HG03354 (cell line): ENCODE results near the gene TCF7L1.

Source experiments
- ATAC-seq: cut with Tn5 transposase; IDR thresholded peaks from one replicate; pipeline ENCODE4 v1.9.1; 2021; ENCODE audit warnings: mild to moderate bottlenecking; ENCODE audit not compliant: unreplicated experiment, poor library complexity, severe bottlenecking

Gene TCF7L1

DNA sequence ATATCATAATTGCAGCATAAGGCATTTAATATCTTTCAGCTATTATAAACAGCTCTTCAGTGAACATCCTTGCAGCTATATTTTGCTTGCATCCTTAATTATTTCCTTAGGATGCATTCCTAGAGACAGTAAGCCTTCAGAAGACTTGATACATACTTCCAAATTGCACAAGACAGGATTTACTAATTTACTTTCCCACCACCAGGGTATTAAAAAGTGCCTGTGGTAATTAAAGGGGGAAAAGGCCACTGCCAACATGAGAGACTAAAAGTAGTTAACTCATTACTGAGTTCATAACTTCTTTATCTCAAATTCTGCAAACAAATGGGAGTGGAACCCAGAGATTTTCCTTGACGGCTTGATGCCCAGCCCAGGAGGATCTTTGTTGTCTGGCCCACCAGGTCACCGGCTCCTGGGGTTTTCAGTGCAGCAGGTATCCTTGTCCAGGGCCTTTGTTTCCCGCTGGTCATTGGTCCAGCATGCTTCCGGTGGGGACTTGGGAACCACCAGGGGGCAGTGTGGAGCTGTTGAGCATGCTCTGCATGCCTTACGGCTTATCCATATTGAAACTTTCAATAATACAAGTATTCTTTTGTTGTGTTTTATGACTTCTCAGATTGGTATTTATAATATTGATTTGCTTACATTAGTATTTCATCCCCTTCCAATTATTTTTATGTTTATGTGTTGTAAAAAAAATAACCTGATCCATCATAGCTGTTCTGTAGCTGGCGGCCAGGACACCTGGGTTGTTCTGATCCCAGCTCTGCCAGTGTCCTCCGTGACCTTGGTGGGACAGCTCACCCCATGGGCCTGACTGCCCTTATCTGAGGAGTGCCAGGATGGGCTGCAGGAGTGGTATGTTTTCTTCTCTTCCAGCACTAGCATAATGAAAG lies 133.2 kb downstream of the TCF7L1 start:
- peak; percentile 73 for ATAC-seq

DNA sequence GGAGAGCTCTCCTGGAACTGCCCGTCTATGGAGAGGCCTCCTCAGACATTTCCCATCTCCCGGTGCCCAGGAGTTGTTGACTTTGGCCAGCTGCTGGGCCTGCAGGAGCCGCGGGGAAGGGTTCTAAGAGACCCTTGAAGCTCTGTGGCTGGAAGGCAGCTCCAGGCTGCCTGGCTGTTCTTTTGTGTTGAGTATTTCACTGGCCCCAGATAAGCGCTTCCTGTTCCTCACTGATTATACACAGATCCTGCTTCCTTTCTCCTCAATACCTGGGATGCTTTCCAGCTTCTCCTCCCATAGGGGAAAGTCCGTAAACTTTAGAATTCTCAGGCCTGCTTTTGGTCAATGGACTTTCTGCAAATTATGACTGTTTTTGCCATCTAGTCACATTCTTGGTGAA lies 136.8 kb downstream of the TCF7L1 start:
- ATAC-seq: no peak

DNA sequence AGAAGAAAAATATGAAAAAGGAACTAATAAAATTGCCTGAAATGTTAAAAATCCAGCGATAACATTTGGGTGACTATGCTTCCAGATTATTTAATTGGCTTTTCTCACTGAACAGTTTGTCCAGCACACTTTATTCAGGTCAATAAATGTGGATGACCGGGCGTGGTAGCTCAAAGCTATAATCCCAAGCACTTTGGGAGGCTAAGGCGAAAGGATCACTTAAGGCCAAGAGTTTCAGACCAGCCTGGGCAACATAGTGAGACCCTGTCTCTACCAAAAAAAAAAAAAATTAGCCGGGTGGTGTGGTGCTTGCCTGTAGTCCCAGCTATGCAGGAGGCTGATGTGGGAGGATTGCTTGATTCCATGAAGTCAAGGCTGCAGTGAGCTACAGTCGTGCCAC lies 139.2 kb downstream of the TCF7L1 start:
- no peak for ATAC-seq

DNA sequence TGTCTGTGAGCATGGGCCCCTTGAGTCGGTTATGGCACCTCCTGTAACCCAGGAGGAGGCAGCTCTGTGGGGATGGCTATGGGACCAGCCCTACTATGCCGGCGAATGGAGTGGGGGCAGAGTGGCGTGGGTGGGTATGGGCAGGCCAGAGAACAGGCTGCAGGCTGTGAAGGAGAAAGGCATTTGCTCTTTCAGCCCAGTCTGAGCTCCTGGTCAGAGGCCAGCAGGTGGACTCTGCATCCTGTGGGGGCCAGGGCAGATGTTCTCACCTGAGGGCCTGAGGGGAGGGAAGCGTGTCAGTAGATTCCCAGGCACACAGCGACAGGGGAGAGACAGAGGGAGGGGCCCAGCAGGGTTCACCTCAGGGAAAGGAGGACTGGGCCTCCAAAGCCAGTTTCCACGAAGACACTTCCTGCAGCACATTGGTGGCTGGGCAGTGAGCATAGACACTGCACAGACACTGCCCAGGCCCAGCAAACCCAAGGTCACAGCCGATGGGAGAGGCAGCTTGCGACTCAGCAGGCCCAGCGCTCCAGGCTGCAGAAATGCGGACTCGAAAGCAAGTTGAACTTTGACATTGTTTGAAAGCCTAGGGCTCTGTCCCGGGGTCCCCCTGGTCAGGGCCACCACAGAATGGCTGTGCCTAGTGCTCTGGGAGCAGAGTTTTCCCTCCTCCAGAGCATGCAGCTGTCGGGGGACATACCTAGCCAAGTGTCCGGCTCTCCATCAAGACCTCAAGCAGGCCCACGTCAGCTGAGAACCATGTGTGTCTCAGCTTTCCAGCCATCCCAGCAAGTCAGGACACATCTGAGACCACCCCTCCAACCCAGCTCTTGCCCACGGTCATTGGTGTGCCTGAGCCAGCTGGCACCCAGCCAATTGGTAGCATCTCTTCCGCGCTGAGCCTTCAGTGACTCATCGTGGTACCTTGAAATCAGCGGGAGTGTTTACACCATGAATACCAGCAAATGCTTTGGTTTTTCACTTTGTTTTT lies 140.8 kb downstream of the TCF7L1 start:
- ATAC-seq: no peak

DNA sequence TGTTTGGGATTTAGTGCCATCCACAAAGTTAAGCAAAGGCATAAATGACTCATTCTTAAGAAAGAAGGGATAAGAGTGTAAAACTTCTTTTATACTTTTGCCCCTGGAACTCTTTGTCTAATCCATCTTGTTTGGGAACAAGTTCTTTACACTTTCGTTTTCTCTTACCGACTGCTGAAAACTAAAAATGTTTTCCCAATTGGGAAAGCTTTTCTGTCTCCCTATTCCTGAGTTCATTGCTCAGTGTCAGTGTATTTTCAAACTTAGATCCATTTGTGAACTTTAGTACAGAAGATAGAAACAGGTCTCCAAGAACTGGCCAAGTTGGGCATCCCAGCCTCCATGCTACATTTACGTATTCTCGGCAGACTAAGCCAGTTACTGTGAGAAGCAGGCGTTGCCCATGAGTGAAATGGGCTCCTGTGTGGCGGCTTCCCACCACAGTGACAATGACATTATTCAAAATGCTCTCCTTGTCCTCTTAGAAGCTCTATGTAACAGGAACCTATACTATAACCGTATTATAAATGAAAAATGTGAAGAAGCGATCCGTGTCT lies 142.9 kb downstream of the TCF7L1 start:
- ATAC-seq: no peak

DNA sequence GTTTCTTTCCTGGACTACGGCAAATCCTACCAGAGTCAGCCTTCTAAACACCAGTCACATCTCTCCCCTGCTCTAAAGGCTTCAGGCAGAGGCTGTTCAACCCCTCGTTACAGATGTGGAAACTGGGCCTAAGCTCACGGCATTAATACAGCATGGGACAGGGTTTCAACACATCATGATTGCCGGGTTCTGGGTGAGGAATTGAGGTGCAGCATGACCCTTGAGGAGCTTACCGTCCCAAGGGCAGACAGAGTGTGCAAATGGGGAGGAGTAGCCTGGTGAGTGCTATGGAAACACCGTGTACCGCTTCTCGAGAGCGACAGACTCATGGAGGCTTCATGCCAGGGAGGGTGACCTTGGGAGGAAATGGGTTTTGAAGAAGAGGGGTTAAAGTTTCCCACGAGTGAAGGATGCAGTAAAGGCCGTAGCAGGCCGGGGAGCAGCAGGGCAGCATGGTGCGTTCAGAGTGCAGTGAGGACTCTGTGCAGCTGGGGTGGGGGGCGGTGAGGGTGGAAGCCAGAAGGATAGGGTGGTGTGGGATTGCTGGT lies 143.5 kb downstream of the TCF7L1 start:
- no peak for ATAC-seq

DNA sequence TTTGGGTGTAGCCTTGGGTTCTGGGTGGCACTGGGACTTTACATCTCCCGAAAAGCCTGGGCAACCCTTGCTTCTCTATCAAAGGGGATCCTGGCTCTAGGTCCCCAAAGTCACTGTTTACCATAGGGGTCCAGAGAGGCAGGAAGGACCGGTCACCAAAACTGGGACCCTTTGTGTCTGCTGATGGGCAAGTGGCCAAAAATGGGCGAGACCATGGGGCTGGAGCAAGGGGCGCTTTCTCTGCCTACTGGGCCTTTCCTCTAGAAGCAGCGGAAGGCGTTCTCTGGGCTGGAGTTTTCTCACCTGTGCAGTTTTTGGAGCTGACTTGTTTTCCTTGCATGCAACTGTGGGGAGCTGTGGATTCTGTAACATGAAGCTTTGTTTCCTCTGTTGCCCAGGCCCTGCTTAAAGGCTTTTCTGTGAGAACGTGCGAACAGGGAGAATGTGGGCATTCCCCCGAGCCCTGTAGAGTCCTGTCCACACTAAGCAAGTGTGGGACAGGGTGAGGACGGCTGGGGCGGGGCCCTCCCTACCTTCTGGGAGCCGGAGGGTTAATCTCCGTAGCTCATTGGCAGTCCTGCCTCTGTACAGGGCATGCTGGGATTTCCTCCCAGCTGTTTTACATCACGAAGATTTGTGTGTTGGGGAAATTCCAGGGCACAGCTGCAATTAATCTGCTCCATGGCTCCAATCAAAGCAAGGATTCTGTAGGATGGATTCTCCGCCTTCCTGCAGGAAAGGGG lies 144.4 kb downstream of the TCF7L1 start:
- ATAC-seq: no peak

DNA sequence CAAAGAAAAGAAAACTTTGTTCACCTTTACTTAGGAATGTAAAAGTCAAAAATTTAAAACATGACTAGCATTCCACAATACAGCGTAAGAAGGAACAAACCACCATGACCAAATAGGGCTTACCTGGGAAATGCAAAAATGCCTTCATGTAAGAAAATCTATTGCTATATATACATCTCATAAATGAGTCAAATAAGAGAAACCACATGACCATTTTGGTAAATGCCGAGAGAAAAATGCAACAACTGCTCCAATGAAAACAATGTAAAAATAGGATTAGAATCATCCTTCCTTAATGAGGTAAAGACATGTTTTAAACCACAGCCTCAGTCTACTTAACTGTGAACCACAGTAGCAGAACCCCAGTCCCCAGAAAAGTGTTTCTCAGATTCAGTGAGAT lies 145.2 kb downstream of the TCF7L1 start:
- no peak for ATAC-seq

DNA sequence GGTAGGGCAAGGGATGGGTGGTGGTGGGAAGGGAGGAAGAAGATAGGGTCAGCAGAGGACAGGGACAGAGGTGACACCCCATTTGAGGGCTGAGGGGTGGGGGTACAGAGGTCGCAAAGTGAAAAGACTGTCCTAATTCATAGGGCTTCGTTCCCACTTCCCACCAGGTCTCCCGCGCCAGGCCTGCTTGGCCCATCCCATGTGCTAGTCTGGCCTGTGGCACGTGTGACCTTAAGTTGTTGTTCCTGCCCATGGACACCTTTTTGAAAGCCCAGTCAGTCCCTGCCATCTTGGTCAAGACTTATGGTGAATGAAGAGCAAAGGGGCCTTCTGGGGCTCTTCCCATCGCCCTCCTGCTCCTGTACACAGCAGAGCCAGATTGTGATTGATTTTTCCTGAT lies 148.4 kb downstream of the TCF7L1 start:
- ATAC-seq: no peak

DNA sequence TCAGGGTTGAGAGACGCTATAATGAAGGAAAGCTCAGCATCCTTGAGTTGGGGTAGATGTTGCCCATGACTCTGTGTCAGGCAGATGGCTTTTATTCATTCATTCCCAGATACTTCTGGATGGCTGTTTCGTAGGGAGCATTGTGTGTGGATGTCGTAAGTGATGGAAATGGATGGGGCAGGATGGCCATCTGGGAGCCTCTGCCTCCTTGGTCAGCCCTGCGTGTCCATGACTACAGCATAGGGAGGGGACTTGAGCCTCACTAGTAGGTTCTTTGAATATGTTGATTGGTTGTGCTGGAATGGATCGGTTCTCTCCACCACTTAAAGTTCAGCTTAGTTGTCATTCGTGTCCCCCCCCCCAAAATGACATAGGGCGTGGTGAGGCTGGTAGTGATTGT lies 149.7 kb downstream of the TCF7L1 start:
- ATAC-seq: no peak

DNA sequence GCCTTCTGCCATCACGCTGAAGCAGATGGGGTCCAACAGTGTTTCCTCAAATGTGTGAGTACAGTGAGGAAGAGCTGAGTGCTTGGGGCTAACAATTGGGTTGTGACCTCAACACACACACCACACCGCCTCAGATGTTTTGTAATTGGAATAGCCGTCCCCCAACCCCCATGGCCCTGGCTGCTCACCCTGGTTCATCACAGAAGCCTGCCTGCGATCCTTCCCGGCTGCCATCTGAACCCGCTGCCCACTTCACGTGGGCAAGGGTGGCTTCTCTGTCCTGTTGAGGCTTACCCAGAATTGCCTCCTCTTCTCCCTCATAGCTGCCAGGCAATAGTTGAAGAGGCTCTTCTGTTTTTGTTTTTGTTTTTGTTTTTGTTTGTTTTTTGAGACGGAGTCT lies 150.4 kb downstream of the TCF7L1 start:
- no peak for ATAC-seq

DNA sequence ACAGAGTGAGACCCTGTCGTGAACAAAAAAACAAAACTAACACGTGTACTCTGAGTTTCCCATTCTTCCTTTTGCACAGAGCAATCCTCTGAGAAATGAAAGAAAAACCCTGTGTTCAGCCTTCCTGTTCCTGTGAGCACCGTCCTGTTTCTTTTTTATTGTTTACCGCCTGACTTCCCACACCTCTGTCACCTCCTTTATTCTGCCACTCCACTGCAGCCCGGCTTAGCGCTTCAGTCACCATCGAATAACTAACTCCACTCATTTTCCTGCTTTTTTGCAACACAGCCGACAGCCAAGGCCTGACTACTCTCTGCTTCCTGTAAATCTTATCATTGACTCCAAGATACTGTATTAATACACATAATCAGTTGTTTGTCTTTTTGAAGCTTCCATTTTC lies 153.7 kb downstream of the TCF7L1 start:
- no peak for ATAC-seq

DNA sequence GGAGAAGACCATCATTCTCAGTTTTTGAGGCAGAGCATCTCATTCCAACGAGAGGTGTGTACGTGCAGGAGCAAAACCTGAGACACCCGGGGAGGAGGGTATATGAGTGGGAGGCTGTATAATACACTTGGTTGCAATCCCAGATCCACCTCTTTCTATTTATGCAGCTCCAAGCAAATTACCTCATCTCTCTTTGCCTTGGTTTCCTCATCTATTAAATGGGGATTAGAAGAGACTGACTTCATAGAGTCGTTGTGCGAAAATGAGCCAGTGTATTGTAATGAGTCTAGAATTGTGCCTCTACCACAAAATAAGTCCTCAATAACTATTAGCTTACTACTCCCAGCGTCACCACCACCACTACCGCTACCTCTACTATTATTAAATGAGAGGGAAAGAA lies 154.5 kb downstream of the TCF7L1 start:
- ATAC-seq: no peak

DNA sequence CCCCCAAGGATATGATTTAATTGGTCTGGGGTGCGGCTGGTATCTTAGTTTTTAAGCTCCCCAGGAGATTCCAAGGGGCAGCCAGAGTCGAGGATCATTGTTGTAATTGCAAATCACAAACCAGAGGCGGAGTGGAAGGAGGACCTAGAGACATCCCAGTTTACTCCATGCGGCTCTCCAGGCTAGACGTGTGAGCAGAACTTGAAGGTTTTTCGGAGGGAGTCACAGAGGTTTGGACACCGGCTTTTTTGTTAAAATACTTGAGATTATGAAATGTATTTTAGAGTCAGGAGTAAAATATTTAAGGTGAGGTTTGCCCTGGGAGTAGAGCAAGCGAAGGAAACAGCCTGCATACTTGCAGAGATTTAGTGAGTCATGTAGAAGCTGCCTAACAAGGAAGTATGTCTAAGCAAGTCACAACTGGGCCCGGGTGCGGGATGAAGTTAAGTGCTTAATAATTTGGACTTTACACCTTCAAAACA lies 155.1 kb downstream of the TCF7L1 start:
- ATAC-seq: no peak

DNA sequence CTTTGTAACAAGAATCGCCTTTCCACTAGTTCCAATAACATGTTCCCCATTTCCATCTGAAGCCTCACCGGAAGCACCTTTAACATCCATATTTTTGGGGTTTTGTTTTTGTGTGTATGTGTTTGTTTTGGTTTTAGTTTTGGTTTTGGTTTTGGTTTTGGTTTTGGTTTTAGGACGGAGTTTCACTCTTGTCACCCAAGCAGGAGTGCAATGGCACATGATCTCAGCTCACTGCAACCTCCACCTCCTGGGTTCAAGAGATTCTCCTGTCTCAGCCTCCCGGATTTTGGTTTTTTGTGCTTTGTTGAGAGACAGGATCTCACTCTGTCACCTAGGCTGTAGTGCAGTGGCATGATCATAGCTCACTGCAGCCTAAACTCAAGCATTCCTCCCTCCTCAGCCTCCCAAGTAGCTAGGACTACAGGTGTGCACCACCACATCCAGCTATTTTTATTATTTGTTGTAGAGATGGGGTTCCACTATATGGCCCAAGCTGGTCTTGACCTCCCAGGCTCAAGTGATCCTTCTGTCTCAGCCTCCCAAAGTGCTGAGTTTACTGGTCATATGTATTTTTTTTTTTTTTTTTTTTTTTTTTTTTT lies 158.3 kb downstream of the TCF7L1 start:
- ATAC-seq: no peak

DNA sequence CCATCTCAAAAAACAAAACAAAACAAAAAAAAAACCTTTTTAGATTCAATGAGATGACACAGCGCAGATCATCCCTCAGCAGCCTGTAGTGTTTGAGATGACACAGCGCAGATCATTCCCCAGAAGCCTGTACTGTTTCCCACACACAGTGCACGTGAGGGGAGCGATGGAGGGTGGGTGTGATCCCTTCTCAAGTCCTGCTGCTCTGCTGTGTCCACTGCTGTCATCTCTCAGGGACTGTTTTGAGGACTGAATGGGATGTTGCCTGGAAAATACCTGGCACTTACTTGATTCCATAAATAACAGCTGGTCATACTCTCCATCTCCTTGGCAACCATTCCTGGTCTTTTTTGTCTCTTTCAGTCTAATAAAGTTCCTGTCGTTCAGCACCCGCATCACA lies 168.9 kb downstream of the TCF7L1 start:
- ATAC-seq: no peak

DNA sequence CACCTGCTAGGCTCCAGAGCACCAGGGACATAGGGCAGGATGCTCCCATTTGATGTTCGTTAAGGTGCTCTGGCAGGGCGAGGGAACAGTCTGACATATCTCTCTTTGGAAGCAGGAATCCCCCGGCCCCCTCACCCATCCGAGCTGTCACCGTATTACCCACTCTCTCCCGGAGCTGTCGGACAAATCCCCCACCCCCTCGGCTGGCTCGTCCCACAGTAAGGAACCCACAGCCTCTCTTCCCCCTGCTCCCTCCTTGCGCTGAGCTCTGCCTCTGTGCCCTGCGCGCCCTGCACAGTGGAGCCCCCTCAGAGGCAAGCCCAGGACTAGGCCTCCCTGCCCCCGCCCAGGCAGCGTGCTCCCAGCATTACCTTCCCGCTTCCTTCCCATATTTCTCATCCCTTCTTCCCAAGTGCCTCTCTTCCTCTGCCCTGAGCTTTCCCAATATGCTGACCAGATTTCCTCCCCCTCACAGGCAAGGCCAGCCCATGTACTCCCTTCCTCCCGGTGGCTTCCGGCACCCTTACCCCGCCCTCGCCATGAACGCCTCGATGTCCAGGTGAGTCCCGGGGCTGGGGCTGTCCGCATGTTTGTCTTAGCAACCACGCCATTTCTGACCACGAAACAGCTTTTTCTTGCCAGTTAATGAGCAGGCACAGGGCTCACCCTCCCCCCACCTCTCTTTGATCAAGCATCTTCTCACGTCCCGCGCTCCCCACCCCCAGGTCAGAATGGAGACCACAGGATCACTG lies 170.8 kb downstream of the TCF7L1 start:
- no peak for ATAC-seq

DNA sequence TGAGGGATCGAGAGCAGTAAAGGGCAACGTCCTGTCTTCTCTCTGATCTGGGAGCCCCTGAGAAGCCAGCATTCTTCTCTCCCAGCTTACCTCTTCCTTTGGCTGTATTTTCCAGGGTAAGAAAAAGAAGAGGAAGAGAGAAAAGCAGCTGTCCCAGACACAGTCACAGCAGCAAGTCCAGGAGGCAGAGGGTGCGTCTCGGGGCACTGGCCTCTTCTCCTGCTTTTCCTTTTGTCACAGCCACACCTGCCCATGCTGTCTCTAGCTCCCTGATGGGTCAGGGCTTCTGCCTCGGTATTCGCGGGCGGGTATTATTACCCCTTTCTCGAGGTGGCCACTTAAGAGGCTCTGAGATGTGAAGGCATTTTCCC lies 174.3 kb downstream of the TCF7L1 start:
- ATAC-seq: no peak
